ENCODE data around the gene UBE3B.

Gene UBE3B

GRCh38 chr12:109488051-109488665 is 10.7 kb downstream of the UBE3B start:
- H3K27me3 Mint-ChIP-seq = no peaks in the 10 kb centered on the region
- H3K9me3 Mint-ChIP-seq = no peaks in the 10 kb centered on the region
- no peaks in the 10 kb centered on the region for H3K4me1 Mint-ChIP-seq (ENCODE audit: low read depth in 2 of 2)
- H3K36me3 Mint-ChIP-seq (ENCODE audit: insufficient read depth) = peaks cover 68% of the 10 kb centered on the region
- no peak for ATAC-seq (replicated peaks)
- H3K4me3 Mint-ChIP-seq = no peak overlapping the region
- no peak for DNase-seq
- H3K27ac Mint-ChIP-seq = no peak overlapping the region

GRCh38 chr12:109489016-109489954 is 11.9 kb downstream of the UBE3B start:
- peak overlapping the region in 1 of 2 donors; percentile 41 for H3K27ac Mint-ChIP-seq
- H3K36me3 Mint-ChIP-seq (ENCODE audit: insufficient read depth) = peaks cover 64% of the 10 kb centered on the region

GRCh38 chr12:109489955-109490565 is 12.6 kb downstream of the UBE3B start:
- DNase-seq (no peak), ATAC-seq (replicated peaks) (no peak)
- H3K27me3 Mint-ChIP-seq = no peaks in the 10 kb centered on the region
- H3K36me3 Mint-ChIP-seq (ENCODE audit: insufficient read depth) = peaks cover 56% of the 10 kb centered on the region
- H3K9me3 Mint-ChIP-seq = no peaks in the 10 kb centered on the region
- peak overlapping the region in 1 of 2 donors; percentile 41 for H3K27ac Mint-ChIP-seq
- no peak overlapping the region for H3K4me3 Mint-ChIP-seq
- H3K4me1 Mint-ChIP-seq (ENCODE audit: low read depth in 2 of 2) = no peaks in the 10 kb centered on the region

More at GRCh38 chr12:109489016-109489954, 11.9 kb downstream of the UBE3B start:
- H3K27me3 Mint-ChIP-seq = no peaks in the 10 kb centered on the region
- no peaks in the 10 kb centered on the region for H3K9me3 Mint-ChIP-seq
- no peak overlapping the region for H3K4me3 Mint-ChIP-seq
- ATAC-seq (replicated peaks) (no peak), DNase-seq (no peak)
- no peaks in the 10 kb centered on the region for H3K4me1 Mint-ChIP-seq (ENCODE audit: low read depth in 2 of 2)

- Mint-ChIP-seq H3K36me3 (ENCODE audit: insufficient read depth) (peaks cover 43% of the 10 kb centered on the region), H3K4me1 (ENCODE audit: low read depth in 2 of 2) (no peaks in the 10 kb centered on the region), H3K4me3 (no peak overlapping the region), H3K27ac (no peak overlapping the region), H3K9me3 (no peaks in the 10 kb centered on the region), H3K27me3 (no peaks in the 10 kb centered on the region)
- no peak for ATAC-seq (replicated peaks)
- DNase-seq = no peak
Measured at GRCh38 chr12:109491671-109492070, 14.2 kb downstream of the UBE3B start.

GRCh38 chr12:109492371-109492770 is 14.9 kb downstream of the UBE3B start:
- DNase-seq (no peak), ATAC-seq (replicated peaks) (no peak)
- Mint-ChIP-seq H3K27ac (no peak overlapping the region), H3K4me1 (ENCODE audit: low read depth in 2 of 2) (no peaks in the 10 kb centered on the region), H3K36me3 (ENCODE audit: insufficient read depth) (peaks cover 38% of the 10 kb centered on the region), H3K9me3 (no peaks in the 10 kb centered on the region), H3K27me3 (no peaks in the 10 kb centered on the region), H3K4me3 (no peak overlapping the region)

GRCh38 chr12:109493090-109493489 is 15.7 kb downstream of the UBE3B start:
- Mint-ChIP-seq H3K4me1 (ENCODE audit: low read depth in 2 of 2) (no peaks in the 10 kb centered on the region), H3K27ac (peak overlapping the region in 1 of 2 donors; percentile 33), H3K4me3 (no peak overlapping the region), H3K27me3 (no peaks in the 10 kb centered on the region), H3K9me3 (no peaks in the 10 kb centered on the region), H3K36me3 (ENCODE audit: insufficient read depth) (peaks cover 46% of the 10 kb centered on the region)
- no peak for DNase-seq
- no peak for ATAC-seq (replicated peaks)

- Mint-ChIP-seq H3K4me1 (ENCODE audit: low read depth in 2 of 2) (no peaks in the 10 kb centered on the region), H3K4me3 (no peak overlapping the region), H3K36me3 (ENCODE audit: insufficient read depth) (peaks cover 50% of the 10 kb centered on the region), H3K27me3 (no peaks in the 10 kb centered on the region), H3K9me3 (no peaks in the 10 kb centered on the region), H3K27ac (no peak overlapping the region)
- DNase-seq = no peak
- ATAC-seq (replicated peaks) = no peak
Measured at GRCh38 chr12:109493938-109494337, 16.5 kb downstream of the UBE3B start.

- Mint-ChIP-seq H3K27ac (no peak overlapping the region), H3K27me3 (no peaks in the 10 kb centered on the region), H3K9me3 (no peaks in the 10 kb centered on the region), H3K36me3 (ENCODE audit: insufficient read depth) (peaks cover 50% of the 10 kb centered on the region), H3K4me1 (ENCODE audit: low read depth in 2 of 2) (no peaks in the 10 kb centered on the region), H3K4me3 (no peak overlapping the region)
- ATAC-seq (replicated peaks) = no peak
- no peak for DNase-seq
Measured at GRCh38 chr12:109494348-109494881, 17.0 kb downstream of the UBE3B start.

GRCh38 chr12:109495012-109495411 is 17.6 kb downstream of the UBE3B start:
- DNase-seq = no peak
- no peaks in the 10 kb centered on the region for H3K27me3 Mint-ChIP-seq
- no peak overlapping the region for H3K27ac Mint-ChIP-seq
- peaks cover 53% of the 10 kb centered on the region for H3K36me3 Mint-ChIP-seq (ENCODE audit: insufficient read depth)
- no peaks in the 10 kb centered on the region for H3K9me3 Mint-ChIP-seq
- no peak overlapping the region for H3K4me3 Mint-ChIP-seq
- ATAC-seq (replicated peaks) = no peak
- no peaks in the 10 kb centered on the region for H3K4me1 Mint-ChIP-seq (ENCODE audit: low read depth in 2 of 2)

GRCh38 chr12:109496306-109496705 is 18.9 kb downstream of the UBE3B start:
- no peaks in the 10 kb centered on the region for H3K4me1 Mint-ChIP-seq (ENCODE audit: low read depth in 2 of 2)
- no peak overlapping the region for H3K4me3 Mint-ChIP-seq
- peaks cover 51% of the 10 kb centered on the region for H3K36me3 Mint-ChIP-seq (ENCODE audit: insufficient read depth)
- DNase-seq (no peak), ATAC-seq (replicated peaks) (no peak)
- no peaks in the 10 kb centered on the region for H3K9me3 Mint-ChIP-seq
- H3K27me3 Mint-ChIP-seq = no peaks in the 10 kb centered on the region
- no peak overlapping the region for H3K27ac Mint-ChIP-seq

- Mint-ChIP-seq H3K36me3 (ENCODE audit: insufficient read depth) (peaks cover 48% of the 10 kb centered on the region), H3K9me3 (no peaks in the 10 kb centered on the region), H3K4me1 (ENCODE audit: low read depth in 2 of 2) (no peaks in the 10 kb centered on the region), H3K4me3 (no peak overlapping the region), H3K27me3 (no peaks in the 10 kb centered on the region), H3K27ac (no peak overlapping the region)
- ATAC-seq (replicated peaks) (no peak), DNase-seq (no peak)
Measured at GRCh38 chr12:109497675-109498074, 20.2 kb downstream of the UBE3B start.

- no peak for DNase-seq
- H3K4me3 Mint-ChIP-seq = no peak overlapping the region
- peaks cover 67% of the 10 kb centered on the region for H3K36me3 Mint-ChIP-seq (ENCODE audit: insufficient read depth)
- H3K27me3 Mint-ChIP-seq = no peaks in the 10 kb centered on the region
- ATAC-seq (replicated peaks) = no peak
- H3K4me1 Mint-ChIP-seq (ENCODE audit: low read depth in 2 of 2) = peaks cover 0 to 3% of the 10 kb centered on the region in 2 donors
- no peak overlapping the region for H3K27ac Mint-ChIP-seq
- H3K9me3 Mint-ChIP-seq = no peaks in the 10 kb centered on the region
Measured at GRCh38 chr12:109500406-109501185, 23.2 kb downstream of the UBE3B start.

- Mint-ChIP-seq H3K36me3 (ENCODE audit: insufficient read depth) (peaks cover 68% of the 10 kb centered on the region), H3K4me1 (ENCODE audit: low read depth in 2 of 2) (peaks cover 0 to 3% of the 10 kb centered on the region in 2 donors), H3K27me3 (no peaks in the 10 kb centered on the region), H3K4me3 (no peak overlapping the region), H3K9me3 (no peaks in the 10 kb centered on the region), H3K27ac (no peak overlapping the region)
- ATAC-seq (replicated peaks) (no peak), DNase-seq (no peak)
Measured at GRCh38 chr12:109501299-109501698, 23.9 kb downstream of the UBE3B start.
